ENCODE data around the gene ADAMTS10.
A peak's percentile ranks its signal among the peaks of the same experiment; 100 is the strongest.

- TF ChIP-seq FOXM1 (IDR thresholded peaks at IDR 0.05; ENCODE audit: borderline replicate concordance, low read depth) = no peak
- TF ChIP-seq CEBPB (IDR thresholded peaks at IDR 0.05) = no peak
- peak; percentile 88 for TF ChIP-seq RAD21 (IDR thresholded peaks at IDR 0.05; ENCODE audit: low read depth)
- no peak for TF ChIP-seq YY1 (IDR thresholded peaks at IDR 0.05; ENCODE audit: low read depth)
- no peak for TF ChIP-seq MAX (IDR thresholded peaks at IDR 0.05)
- no peak for TF ChIP-seq EP300 (IDR thresholded peaks at IDR 0.05; ENCODE audit: borderline replicate concordance)
- no peak for TF ChIP-seq TCF12 (IDR thresholded peaks at IDR 0.05; ENCODE audit: low read depth)
- TF ChIP-seq NFIC (IDR thresholded peaks at IDR 0.05) = no peak
- TF ChIP-seq CREB1 (IDR thresholded peaks at IDR 0.05; ENCODE audit: low read depth) = no peak
- no peak for TF ChIP-seq EGR1 (IDR thresholded peaks at IDR 0.05)
- no peak for TF ChIP-seq TAF1 (IDR thresholded peaks at IDR 0.05; ENCODE audit: low read depth)
- no peak for TF ChIP-seq REST (IDR thresholded peaks at IDR 0.05; ENCODE audit: low read depth)
- no peak for TF ChIP-seq TEAD4 (IDR thresholded peaks at IDR 0.05)
Measured at GRCh38 chr19:8654591-8655339, 44.2 kb upstream of the ADAMTS10 start.
